ENCODE data around the gene SLC38A2.
"Not testable (repeated sequence)": the region's sequence is repeated elsewhere in the genome, so short reads cannot be mapped to it uniquely, and the experiment has no call there.

SLC38A2 gene

GRCh38 chr12:46360370-46360769 is 12.2 kb downstream of the SLC38A2 start:
- DNase-seq: no peak

- DNase-seq: no peak
Observed at GRCh38 chr12:46359667-46360280, 12.8 kb downstream of the SLC38A2 start.

GRCh38 chr12:46358791-46359666 is 13.5 kb downstream of the SLC38A2 start:
- DNase-seq: no peak

- no peak for DNase-seq
Observed at GRCh38 chr12:46358325-46358700, 14.3 kb downstream of the SLC38A2 start.

- no peak for DNase-seq
Observed at GRCh38 chr12:46357438-46358324, 14.9 kb downstream of the SLC38A2 start.

GRCh38 chr12:46356655-46357437 is 15.7 kb downstream of the SLC38A2 start:
- DNase-seq: no peak

- no peak for DNase-seq
Observed at GRCh38 chr12:46354802-46355199, 17.8 kb downstream of the SLC38A2 start.

- no peak for DNase-seq
Observed at GRCh38 chr12:46354111-46354801, 18.3 kb downstream of the SLC38A2 start.

- DNase-seq: no peak
Observed at GRCh38 chr12:46351886-46352650, 20.5 kb downstream of the SLC38A2 start.

GRCh38 chr12:46351138-46351537 is 21.4 kb downstream of the SLC38A2 start:
- DNase-seq: no peak

GRCh38 chr12:46349253-46349652 is 23.3 kb downstream of the SLC38A2 start:
- DNase-seq: no peak

GRCh38 chr12:46343118-46343852 is 29.3 kb downstream of the SLC38A2 start:
- no peak for DNase-seq

- peak; percentile 4 to 45 (median 20) for DNase-seq
Observed at GRCh38 chr12:46342562-46343033, 30.0 kb downstream of the SLC38A2 start.

GRCh38 chr12:46339051-46339450 is 33.5 kb downstream of the SLC38A2 start:
- no peak for DNase-seq

GRCh38 chr12:46332260-46332659 is 40.3 kb downstream of the SLC38A2 start:
- no peak for DNase-seq

GRCh38 chr12:46325075-46325474 is 47.5 kb downstream of the SLC38A2 start:
- DNase-seq: not testable (repeated sequence)

GRCh38 chr12:46320731-46321130 is 51.8 kb downstream of the SLC38A2 start:
- no peak for DNase-seq

GRCh38 chr12:46318037-46318436 is 54.5 kb downstream of the SLC38A2 start:
- no peak for DNase-seq

Data from stimulated activated naive CD4-positive, alpha-beta T cell (primary cell).